Astrocyte of the spinal cord (primary cell): ENCODE measurements around the gene MYLK4.
A peak's percentile ranks its signal among the peaks of the same experiment; 100 is the strongest.

ENCODE experiments used
- DNase-seq: peaks from one replicate; pipeline ENCODE4 v3.0.0; 2011; ENCODE audit warnings: low read depth, low spot score
- H3K4me3 ChIP-seq: 2 replicates; pipeline ENCODE4 v1.5.1; 2011; ENCODE audit warnings: low read depth, mild to moderate bottlenecking, low read length, moderate library complexity
- CTCF ChIP-seq: IDR thresholded peaks from 2 replicates; pipeline ENCODE4 v1.5.1; 2012; ENCODE audit warnings: low read depth, mild to moderate bottlenecking, low read length, inconsistent platforms
- in situ Hi-C: cut with HindIII; loops from 2 replicates; pipeline ENCODE4 v1.10.0; 2017; ENCODE audit warnings: low sequenced_read_pairs

The MYLK4 gene

GRCh38 chr6:2626401-2626800, 124.3 kb downstream of the MYLK4 start:
- no peak for TF ChIP-seq CTCF
- in situ Hi-C loops = no loop called here
- H3K4me3 ChIP-seq = no peak overlapping the region
- DNase-seq = peak; percentile 71

- peak; percentile 14 for DNase-seq
- in situ Hi-C loops = no loop called here
- no peak overlapping the region for H3K4me3 ChIP-seq
- no peak for TF ChIP-seq CTCF
Measured at GRCh38 chr6:2625581-2625980, 125.1 kb downstream of the MYLK4 start.

- no peak overlapping the region for H3K4me3 ChIP-seq
- in situ Hi-C loops = no loop called here
- no peak for TF ChIP-seq CTCF
- no peak for DNase-seq
Measured at GRCh38 chr6:2624177-2624576, 126.5 kb downstream of the MYLK4 start.

DNA sequence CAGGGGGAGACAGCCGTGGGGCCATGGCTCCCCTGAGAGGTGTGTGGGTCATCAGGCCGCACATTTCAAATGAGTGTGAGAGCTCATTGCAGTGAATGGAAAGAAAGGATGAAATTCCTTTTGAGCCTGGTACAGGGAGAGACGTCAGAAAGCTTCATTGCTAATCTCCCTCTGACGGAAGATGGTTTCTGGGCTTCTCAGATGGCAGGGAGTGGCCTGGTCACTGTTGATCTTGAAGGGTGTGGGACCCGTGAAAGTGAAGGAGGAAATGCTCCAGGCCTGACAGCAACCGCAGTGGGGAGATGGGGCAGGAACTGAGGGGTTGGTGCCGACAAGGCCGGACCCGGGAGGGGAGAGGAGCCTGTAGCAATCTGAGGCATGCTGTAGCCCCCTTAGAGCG, 127.4 kb downstream of the MYLK4 start:
- in situ Hi-C loops = no loop called here
- H3K4me3 ChIP-seq = no peak overlapping the region
- TF ChIP-seq CTCF = no peak
- no peak for DNase-seq

GRCh38 chr6:2622671-2623070, 128.1 kb downstream of the MYLK4 start:
- in situ Hi-C loops = no loop called here
- no peak overlapping the region for H3K4me3 ChIP-seq
- no peak for DNase-seq
- peak; percentile 24 for TF ChIP-seq CTCF

- TF ChIP-seq CTCF = no peak
- no peak overlapping the region for H3K4me3 ChIP-seq
- in situ Hi-C loops = no loop called here
- DNase-seq = no peak
Measured at GRCh38 chr6:2619651-2620050, 131.1 kb downstream of the MYLK4 start.

DNA sequence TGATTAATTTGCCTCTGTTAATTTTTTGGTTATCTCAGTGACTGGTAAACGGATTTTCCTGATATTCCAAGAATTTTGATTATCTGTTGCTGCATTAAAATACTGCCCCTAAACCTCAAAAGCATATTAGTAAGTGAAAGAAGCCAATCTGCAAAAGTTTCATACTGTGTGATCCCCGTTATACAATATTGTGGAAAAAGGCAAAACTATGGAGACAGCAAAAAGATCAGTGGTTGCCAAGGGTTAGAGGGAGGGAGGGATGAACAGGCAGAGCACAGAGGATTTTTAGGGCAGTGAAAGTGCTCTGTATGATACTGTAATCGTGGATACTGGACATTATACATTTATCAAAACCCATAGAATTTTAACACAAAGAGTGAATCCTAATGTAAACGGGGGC, 133.0 kb downstream of the MYLK4 start:
- in situ Hi-C loops = no loop called here
- no peak for DNase-seq
- H3K4me3 ChIP-seq = no peak overlapping the region
- TF ChIP-seq CTCF = no peak
